ENCODE data around the gene RWDD2A. TPM values are rescaled to one million over a fixed set of nuclear protein-coding genes. Genes with fewer than 3 reads are reported as not detected.

RWDD2A gene
- total and polyA plus RNA-seq, 4 donors: 1.9 to 5.5 (median 2.3) TPM

DNA sequence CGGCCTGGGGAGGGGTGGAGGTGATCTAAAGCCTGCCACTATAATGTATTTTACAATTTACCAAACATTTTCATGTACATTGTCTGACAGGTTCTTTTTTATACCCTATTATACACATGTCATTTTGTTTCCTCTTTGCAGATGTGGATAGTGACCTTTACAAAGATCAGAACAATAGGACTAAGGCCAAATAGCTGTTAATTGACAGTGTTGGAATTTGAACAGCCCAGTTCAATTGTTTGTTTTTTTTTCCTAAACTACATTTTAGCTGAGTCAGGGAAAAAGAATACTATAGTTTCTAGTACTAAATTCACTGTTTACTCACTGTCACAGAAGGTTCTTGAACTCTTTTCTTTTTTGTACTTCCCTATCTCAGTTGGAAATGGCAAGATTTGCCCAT lies 40.2 kb upstream of the RWDD2A start:
- Histone ChIP-seq H3K9me3 (ENCODE audit: control insufficient read depth in 4 of 4, low read length in 3 of 4) (no peaks in the 10 kb centered on the region), H3K27ac (ENCODE audit: low read depth in 1 of 2, low read length in 2 of 2) (no peak overlapping the region), H3K9ac (ENCODE audit: low read depth in 1 of 2, low read length in 2 of 2) (no peak overlapping the region), H3K27me3 (ENCODE audit: control insufficient read depth in 4 of 4, insufficient read depth in 4 of 4, low read length in 3 of 4) (no peaks in the 10 kb centered on the region), H3K36me3 (ENCODE audit: control insufficient read depth in 4 of 4, insufficient read depth in 3 of 4, low read depth in 1 of 4, low read length in 3 of 4) (peaks cover 4 to 33% (median 25%) of the 10 kb centered on the region in 4 donors), H3K4me3 (ENCODE audit: low read depth in 1 of 3, low read length in 3 of 3) (no peak overlapping the region), H3K4me1 (ENCODE audit: control insufficient read depth in 4 of 4, insufficient read depth in 4 of 4, low read length in 3 of 4) (no peaks in the 10 kb centered on the region)
- TF ChIP-seq TAF1 (conservative IDR thresholded peaks at IDR 0.05) (no peak), JUND (IDR thresholded peaks at IDR 0.05) (no peak), RXRA (IDR thresholded peaks at IDR 0.05) (peak; percentile 7 to 12), GABPA (IDR thresholded peaks at IDR 0.05 in 1 of 2, conservative IDR thresholded peaks at IDR 0.05 in 1 of 2) (no peak), HNF4A (conservative IDR thresholded peaks at IDR 0.05) (peak; percentile 26 to 27), FOXA2 (IDR thresholded peaks at IDR 0.05) (no peak), ATF3 (IDR thresholded peaks at IDR 0.05) (no peak)
- TF ChIP-seq, protein P1, sequence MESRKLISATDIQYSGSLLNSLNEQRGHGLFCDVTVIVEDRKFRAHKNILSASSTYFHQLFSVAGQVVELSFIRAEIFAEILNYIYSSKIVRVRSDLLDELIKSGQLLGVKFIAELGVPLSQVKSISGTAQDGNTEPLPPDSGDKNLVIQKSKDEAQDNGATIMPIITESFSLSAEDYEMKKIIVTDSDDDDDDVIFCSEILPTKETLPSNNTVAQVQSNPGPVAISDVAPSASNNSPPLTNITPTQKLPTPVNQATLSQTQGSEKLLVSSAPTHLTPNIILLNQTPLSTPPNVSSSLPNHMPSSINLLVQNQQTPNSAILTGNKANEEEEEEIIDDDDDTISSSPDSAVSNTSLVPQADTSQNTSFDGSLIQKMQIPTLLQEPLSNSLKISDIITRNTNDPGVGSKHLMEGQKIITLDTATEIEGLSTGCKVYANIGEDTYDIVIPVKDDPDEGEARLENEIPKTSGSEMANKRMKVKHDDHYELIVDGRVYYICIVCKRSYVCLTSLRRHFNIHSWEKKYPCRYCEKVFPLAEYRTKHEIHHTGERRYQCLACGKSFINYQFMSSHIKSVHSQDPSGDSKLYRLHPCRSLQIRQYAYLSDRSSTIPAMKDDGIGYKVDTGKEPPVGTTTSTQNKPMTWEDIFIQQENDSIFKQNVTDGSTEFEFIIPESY (IDR thresholded peaks at IDR 0.05): no peak
- TF ChIP-seq, protein P2, sequence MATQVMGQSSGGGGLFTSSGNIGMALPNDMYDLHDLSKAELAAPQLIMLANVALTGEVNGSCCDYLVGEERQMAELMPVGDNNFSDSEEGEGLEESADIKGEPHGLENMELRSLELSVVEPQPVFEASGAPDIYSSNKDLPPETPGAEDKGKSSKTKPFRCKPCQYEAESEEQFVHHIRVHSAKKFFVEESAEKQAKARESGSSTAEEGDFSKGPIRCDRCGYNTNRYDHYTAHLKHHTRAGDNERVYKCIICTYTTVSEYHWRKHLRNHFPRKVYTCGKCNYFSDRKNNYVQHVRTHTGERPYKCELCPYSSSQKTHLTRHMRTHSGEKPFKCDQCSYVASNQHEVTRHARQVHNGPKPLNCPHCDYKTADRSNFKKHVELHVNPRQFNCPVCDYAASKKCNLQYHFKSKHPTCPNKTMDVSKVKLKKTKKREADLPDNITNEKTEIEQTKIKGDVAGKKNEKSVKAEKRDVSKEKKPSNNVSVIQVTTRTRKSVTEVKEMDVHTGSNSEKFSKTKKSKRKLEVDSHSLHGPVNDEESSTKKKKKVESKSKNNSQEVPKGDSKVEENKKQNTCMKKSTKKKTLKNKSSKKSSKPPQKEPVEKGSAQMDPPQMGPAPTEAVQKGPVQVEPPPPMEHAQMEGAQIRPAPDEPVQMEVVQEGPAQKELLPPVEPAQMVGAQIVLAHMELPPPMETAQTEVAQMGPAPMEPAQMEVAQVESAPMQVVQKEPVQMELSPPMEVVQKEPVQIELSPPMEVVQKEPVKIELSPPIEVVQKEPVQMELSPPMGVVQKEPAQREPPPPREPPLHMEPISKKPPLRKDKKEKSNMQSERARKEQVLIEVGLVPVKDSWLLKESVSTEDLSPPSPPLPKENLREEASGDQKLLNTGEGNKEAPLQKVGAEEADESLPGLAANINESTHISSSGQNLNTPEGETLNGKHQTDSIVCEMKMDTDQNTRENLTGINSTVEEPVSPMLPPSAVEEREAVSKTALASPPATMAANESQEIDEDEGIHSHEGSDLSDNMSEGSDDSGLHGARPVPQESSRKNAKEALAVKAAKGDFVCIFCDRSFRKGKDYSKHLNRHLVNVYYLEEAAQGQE (IDR thresholded peaks at IDR 0.05): no peak
- no peak for DNase-seq (ENCODE audit: low spot score)
- 98% methylated on average over 1 of the region's 1 CpG for WGBS

GRCh38 chr6:83153883-83154521 lies 39.2 kb upstream of the RWDD2A start:
- H3K27me3 ChIP-seq (ENCODE audit: control insufficient read depth in 4 of 4, insufficient read depth in 4 of 4, low read length in 3 of 4): no peaks in the 10 kb centered on the region
- H3K9me3 ChIP-seq (ENCODE audit: control insufficient read depth in 4 of 4, low read length in 3 of 4): no peaks in the 10 kb centered on the region
- DNase-seq (ENCODE audit: low spot score): no peak
- no peak overlapping the region for H3K9ac ChIP-seq (ENCODE audit: low read depth in 1 of 2, low read length in 2 of 2)
- H3K4me3 ChIP-seq (ENCODE audit: low read depth in 1 of 3, low read length in 3 of 3): no peak overlapping the region
- peaks cover 4 to 41% (median 25%) of the 10 kb centered on the region in 4 donors for H3K36me3 ChIP-seq (ENCODE audit: control insufficient read depth in 4 of 4, insufficient read depth in 3 of 4, low read depth in 1 of 4, low read length in 3 of 4)
- H3K27ac ChIP-seq (ENCODE audit: low read depth in 1 of 2, low read length in 2 of 2): no peak overlapping the region
- 90% methylated on average over 4 of the region's 4 CpGs for WGBS
- no peaks in the 10 kb centered on the region for H3K4me1 ChIP-seq (ENCODE audit: control insufficient read depth in 4 of 4, insufficient read depth in 4 of 4, low read length in 3 of 4)
- no peak for TF ChIP-seq JUND (IDR thresholded peaks at IDR 0.05)
- no peak for TF ChIP-seq YY1 (IDR thresholded peaks at IDR 0.05)
- no peak for TF ChIP-seq RXRA (IDR thresholded peaks at IDR 0.05)
- TF ChIP-seq FOXA2 (IDR thresholded peaks at IDR 0.05): no peak
- TF ChIP-seq, protein P2 (IDR thresholded peaks at IDR 0.05): no peak
- no peak for TF ChIP-seq HNF4G (IDR thresholded peaks at IDR 0.05)
- no peak for TF ChIP-seq ATF3 (IDR thresholded peaks at IDR 0.05)
- TF ChIP-seq, protein P3, sequence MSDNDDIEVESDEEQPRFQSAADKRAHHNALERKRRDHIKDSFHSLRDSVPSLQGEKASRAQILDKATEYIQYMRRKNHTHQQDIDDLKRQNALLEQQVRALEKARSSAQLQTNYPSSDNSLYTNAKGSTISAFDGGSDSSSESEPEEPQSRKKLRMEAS (IDR thresholded peaks at IDR 0.05): no peak
- no peak for TF ChIP-seq FOXA1 (IDR thresholded peaks at IDR 0.05)
- no peak for TF ChIP-seq TAF1 (conservative IDR thresholded peaks at IDR 0.05)
- TF ChIP-seq NR2F2 (IDR thresholded peaks at IDR 0.05): no peak
- TF ChIP-seq SP1 (IDR thresholded peaks at IDR 0.05): no peak
- no peak for TF ChIP-seq HNF4A (conservative IDR thresholded peaks at IDR 0.05)
- TF ChIP-seq EGR1 (IDR thresholded peaks at IDR 0.05; ENCODE audit: low read depth in 2 of 2): no peak
- TF ChIP-seq, protein P1 (IDR thresholded peaks at IDR 0.05): no peak
- TF ChIP-seq, protein P4, sequence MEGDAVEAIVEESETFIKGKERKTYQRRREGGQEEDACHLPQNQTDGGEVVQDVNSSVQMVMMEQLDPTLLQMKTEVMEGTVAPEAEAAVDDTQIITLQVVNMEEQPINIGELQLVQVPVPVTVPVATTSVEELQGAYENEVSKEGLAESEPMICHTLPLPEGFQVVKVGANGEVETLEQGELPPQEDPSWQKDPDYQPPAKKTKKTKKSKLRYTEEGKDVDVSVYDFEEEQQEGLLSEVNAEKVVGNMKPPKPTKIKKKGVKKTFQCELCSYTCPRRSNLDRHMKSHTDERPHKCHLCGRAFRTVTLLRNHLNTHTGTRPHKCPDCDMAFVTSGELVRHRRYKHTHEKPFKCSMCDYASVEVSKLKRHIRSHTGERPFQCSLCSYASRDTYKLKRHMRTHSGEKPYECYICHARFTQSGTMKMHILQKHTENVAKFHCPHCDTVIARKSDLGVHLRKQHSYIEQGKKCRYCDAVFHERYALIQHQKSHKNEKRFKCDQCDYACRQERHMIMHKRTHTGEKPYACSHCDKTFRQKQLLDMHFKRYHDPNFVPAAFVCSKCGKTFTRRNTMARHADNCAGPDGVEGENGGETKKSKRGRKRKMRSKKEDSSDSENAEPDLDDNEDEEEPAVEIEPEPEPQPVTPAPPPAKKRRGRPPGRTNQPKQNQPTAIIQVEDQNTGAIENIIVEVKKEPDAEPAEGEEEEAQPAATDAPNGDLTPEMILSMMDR (IDR thresholded peaks at IDR 0.05; ENCODE audit: low read depth, low read length, missing input control): no peak
